GM18909 (cell line): Measurements from ENCODE around the gene PDXDC1.
"Not testable (repeated sequence)": the region's sequence is repeated elsewhere in the genome, so short reads cannot be mapped to it uniquely, and the experiment has no call there.

ENCODE experiments used
- ATAC-seq: cut with Tn5 transposase; IDR thresholded peaks from one replicate; pipeline ENCODE4 v1.9.1; 2021; ENCODE audit warnings: mild to moderate bottlenecking; ENCODE audit not compliant: unreplicated experiment, poor library complexity

The PDXDC1 gene

DNA sequence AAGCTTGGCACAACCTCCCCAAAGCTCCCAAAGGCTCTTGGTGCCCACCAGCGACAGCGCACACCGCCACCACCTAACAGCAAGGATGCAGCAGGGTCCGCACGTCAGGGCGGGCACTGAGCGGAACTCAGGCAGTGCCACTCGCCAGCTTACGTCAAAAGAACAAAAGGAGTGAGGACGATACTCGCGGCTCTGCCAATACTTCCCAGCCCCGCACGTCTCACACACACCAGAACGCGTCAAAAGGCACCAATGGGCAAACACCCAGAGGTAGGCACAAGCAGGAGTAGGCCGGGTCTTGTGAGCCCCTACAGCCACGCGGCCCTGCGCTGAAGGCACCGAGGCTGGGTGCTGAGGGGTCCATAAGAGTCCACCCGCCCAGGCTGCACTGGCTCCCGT is 171.4 kb downstream of the PDXDC1 start:
- ATAC-seq = not testable (repeated sequence)

DNA sequence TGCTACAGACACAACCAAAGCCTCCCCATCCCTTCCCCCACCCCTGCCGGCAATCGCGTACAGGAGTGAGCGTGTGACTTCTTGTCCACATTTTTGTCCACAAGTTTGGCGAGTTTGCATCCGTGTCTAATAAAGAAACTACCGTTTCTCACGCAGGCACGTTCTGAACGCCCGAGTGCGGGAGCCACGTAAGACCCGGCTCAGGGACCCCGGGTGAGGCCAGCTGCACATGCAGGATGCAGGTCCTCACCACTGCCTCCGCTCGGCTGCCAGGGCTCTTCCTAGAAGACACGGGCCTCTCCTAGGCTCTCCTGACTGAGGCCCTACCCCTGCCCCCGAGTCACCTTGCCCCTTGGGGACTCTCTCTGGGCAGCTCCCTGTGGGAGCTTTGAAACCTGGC is 174.0 kb downstream of the PDXDC1 start:
- ATAC-seq = not testable (repeated sequence)

DNA sequence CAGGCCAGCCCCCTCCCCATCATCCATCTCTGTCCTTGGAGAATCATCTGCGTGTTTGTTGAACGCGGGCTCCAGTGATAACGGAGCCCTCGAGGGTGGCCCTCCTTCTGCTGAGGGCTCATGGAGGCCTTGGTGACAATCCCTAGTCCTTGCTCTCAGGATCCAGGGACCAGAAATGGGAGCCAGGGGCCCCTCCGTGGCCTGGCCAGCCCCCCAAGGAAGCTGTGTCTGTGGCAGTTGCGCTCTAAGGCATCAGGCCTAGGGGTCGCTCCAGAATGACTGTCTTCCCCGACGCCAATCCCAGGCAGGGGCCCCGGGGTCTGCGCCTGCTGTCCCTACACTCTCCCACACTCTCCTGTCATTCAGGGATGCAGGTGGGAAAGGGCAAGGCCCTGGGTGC is 174.4 kb downstream of the PDXDC1 start:
- not testable (repeated sequence) for ATAC-seq

DNA sequence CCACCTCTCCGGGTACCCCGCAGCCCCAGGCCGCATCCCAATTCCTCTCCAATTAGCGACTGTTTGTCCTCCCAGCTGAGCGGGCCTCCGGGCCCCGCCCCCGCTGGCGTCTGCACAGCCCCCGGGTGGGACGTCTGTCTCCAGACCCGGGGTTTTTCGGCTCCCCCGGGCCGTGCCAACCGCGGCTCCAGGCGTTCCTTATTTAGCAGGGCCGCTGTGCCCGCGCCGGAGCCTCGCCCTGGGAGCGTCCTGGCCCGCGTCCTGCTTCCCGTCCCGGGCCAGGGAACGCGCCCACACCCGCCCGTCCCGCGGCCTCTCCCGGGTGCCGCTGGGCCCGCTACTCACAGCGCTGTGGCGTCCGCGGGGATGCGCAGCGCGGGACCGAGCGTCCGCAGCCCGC is 179.2 kb downstream of the PDXDC1 start:
- ATAC-seq = not testable (repeated sequence)

DNA sequence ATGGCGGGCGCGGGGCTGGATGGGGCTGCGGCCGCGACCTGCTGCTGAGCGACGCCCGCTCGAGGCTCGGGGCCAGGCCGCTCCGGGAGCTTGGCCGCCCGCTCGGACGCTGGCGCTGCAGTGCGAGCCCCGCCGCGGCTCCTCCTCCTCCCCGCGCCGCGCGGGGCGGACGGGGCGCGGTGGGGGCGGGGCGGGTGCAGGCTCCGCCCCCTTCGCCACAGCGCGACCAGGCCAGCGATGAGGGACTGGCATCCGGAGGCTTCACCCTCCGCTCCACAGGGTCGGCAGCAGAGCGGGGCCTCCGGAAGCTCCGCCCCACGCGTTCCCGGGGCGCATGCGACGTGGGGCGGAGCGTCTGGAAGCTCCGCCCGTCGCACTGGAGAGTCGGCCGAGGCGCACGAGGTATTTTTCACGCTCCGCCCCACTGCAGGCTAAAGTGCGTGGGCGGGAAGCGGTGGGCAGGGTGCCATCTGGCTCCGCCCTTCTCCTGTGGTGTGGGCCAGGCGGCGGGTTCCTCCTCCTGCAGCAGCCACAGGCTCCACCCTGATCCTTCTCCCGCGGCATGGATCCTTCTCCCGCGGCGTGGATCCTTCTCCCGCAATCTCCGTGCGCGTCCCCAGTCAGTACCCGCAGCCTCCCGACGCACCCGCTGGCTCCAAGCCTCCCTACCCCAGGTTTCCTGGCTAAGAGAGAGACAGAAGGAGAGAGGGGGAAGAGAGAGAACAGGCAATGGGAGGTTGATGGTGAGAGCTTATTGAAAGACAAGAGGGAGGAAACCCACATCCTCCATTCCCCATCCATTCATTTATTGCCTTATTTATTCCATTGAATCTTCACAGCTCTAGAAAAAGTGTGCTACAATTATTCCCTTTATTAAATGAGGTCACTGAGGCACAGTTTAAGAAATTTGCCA is 180.1 kb downstream of the PDXDC1 start:
- ATAC-seq = not testable (repeated sequence)

DNA sequence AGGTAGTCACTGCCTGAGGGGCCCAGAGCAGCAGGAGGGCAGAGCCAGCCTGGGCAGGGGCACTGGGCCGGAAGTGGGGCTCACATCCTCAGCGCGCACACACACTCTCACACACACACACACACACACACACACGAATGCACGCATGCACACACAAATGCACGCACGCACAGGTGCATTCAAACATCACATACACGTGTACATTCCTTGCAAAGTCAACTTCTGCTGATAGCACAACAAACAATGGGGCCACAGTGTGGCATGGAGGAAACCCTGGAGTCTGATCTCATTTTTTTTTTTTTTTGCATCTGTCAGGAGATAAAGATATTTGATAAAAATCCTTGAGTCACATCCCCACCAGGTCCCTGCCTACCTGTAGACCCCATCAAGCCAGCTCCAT is 182.8 kb downstream of the PDXDC1 start:
- ATAC-seq = not testable (repeated sequence)

DNA sequence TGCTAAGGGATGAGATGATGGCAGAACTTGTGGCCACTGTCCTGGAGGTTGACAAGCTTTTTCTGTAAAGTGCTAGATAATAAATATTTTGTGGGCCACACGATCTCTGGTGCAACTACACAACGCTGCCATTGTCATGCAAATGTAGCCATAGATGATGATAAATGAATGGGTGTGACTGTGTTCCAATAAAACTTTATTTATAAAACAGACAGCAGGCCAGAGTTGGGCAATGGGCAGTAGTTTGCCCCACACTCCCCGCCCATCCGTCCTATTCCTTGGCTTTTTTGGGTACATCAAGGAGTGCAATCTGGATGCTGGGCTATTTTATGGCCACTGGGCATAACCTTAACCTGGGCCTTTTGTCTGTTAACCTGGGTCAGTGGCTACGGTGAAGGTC is 184.8 kb downstream of the PDXDC1 start:
- not testable (repeated sequence) for ATAC-seq

DNA sequence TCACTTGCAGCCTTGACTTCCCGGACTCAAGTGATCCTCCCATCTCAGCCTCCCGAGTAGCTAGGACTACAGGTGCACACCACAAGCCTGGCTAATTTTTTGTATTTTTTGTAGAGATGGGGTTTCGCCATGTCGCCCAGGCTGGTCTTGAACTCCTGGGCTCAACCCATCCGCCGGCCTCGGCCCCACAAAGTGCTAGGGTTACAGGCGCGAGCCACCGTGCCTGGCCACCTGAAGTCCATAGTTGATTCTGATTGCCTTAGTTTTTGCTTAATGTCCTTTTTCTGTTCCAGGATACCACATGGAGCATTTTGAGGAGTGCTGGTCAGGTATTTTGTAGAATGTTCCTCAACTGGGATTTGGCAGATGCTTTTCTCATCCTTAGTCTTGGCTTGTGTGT is 185.7 kb downstream of the PDXDC1 start:
- ATAC-seq = not testable (repeated sequence)

DNA sequence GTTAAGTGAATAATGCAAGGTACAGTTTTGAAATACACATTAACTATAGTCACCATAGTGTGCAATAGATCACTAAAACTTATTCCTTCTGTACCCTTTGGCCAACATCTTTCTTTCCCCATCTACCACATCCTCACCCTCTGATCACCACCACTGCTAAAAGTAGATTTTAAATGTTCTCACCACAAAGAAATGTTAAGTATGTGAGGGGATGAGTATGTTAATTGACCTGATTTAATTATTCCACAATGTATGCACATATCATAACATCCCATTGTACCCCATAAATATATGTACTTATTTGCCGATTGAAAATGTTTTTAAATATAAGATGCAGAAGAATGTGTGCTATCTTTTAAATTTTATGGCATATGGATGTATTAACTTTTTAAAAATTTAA is 188.2 kb downstream of the PDXDC1 start:
- not testable (repeated sequence) for ATAC-seq

DNA sequence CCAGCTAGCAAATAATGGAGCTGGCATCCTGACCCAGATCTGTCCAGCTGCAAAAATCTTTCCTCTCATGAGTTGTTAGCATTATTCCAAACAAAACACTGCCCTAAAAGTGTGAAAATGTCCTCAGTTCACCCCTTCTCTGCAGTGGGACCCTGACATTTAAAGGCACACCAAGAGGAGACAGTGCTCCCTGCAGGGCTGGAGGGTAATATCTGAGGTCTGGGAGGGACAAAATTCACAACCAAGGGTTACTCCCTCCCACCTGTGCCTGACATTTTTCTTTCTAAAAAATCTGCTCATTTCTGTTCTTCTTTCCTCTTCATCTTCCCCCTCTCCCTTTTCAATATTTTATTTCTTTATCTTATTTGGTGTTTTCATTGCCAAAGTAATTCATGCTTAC is 191.4 kb downstream of the PDXDC1 start:
- not testable (repeated sequence) for ATAC-seq

DNA sequence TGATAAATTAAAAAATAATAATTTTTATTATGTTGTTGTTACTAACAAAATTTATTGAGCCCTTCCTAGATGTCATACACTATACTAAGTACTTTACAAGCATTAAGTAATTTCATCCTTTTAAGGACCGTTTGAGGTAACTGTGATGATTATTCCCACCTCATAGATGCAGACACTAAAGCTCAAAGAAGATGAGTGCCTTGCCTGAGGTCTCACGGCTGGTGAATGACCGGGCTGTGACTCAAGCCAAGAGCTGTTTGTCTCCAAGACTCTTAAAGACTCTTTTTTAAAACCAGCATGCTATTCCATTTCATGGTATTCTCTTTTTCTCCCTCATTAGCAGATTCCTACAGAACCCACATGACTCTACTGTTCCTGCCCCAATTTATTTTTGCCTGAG is 193.5 kb downstream of the PDXDC1 start:
- not testable (repeated sequence) for ATAC-seq

DNA sequence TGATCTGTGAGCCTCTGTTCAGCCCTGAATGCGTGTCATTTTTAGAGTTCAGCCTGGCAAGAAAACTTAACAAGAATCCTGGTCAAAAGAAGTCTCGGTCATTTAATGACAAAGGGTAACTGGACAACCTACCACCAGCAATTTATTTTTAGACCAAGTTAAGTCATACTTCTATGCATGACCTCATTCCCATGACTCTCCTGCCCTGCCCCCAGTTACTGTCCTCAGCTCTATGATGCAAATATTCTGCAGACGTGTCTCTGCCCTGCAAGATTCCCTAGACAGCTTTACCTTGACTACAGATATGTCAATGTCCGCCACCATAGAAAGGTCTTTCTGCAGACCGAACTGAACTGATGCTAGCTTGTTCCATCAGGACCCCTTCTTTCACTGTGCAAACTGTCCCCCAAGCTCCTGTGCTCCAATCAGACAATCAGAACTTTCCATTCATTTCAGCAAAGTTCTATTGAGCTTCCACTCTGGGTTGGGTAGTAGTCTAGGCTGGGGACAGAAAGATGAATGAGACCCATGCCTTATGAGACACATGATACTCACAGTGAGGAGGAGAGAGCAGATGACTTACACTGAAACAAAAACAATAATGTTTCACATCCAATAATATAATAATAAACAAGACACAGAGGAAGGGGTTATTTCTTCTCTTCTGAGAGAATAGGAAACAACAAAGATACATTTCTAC is 194.3 kb downstream of the PDXDC1 start:
- not testable (repeated sequence) for ATAC-seq

DNA sequence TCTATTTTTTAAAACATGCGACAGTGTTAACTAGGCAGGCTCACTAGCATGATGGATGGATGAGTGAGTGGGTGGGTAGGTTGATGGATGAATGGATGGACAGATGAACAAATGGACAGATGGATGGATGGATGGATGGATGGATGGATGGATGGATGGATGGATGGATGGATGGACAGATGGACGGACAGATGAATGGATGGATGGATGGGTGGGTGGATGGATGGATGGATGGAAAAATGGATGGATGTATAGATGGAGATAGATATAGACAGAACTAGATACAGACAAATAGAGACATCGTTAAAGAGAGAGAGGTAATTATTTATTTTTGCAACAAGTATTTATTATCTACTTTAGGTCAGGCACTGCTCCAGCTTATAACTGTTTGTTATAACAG is 205.1 kb downstream of the PDXDC1 start:
- not testable (repeated sequence) for ATAC-seq

DNA sequence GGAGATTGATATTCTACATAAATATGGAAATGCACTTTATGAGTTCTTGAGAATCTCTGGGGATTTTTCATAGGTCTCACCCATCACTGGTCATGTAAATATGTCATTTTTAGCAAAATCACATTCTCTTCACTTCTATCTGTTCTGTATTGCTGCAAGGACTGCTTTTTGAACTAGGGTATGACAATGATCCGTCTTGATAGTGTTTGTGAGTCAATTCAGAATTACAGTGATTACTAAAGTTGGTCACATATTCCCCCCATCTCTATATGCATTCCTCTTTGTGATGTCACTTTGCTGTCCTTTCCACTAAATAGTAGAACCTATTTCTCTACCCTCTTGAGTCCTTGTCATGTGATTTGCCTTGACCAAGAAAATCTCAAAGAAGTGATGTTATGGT is 206.1 kb downstream of the PDXDC1 start:
- ATAC-seq = not testable (repeated sequence)

DNA sequence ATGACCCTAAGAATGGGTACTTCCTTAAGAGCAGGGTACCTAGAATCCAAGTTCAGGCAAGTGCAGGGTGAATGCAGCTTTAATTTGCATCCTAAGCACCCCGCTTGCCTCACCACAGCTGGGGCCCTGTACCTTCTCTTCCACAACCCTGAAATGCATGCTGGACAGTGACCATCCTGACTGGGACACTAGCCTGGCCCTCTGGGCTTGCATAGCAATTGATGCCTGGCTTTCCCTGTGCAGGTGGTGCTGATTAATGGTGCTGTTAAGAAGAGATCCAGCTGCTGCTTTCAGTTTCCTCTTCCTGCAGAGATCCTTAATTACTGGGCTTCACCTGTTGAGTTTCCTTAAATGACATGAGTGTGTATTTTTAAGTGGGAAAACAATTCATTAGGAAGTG is 209.2 kb downstream of the PDXDC1 start:
- ATAC-seq = not testable (repeated sequence)
